Endothelial cell of umbilical vein (primary cell): ENCODE measurements around the gene CEP104. TPM values are rescaled to one million over a fixed set of nuclear protein-coding genes. Genes with fewer than 3 reads are reported as not detected.
A peak's percentile ranks its signal among the peaks of the same experiment; 100 is the strongest.

Experiments used
- BruUV-seq: library from RNA; stranded (reverse); fragments of 400-500 nt; replicated peaks from 2 replicates; lab custom pipeline; 2021; lab: Mats Ljungman, UMichigan
- CTCF ChIA-PET: fragments of 300-600, 350-600 bp; sonication (Branson Sonifier 250); formaldehyde crosslinking; loops from one replicate; lab custom pipeline; 2021; ENCODE audit warnings: antibody characterized with exemption, inconsistent platforms; lab: Charles Lee
- POLR2A ChIA-PET: fragments of 300-600, 350-600 bp; sonication (Branson Sonifier 250); formaldehyde crosslinking; loops from one replicate; lab custom pipeline; 2021; ENCODE audit warnings: antibody characterized with exemption, inconsistent platforms; lab: Charles Lee
- DNase-seq: peaks from one replicate; pipeline ENCODE4 v3.0.0-alpha.2; 2011; ENCODE audit warnings: low read depth, low spot score
- FAIRE-seq: peaks from 2 replicates; lab custom pipeline; 2011; peaks lifted over from hg19 to GRCh38; lab: Jason Lieb, UNC
- H2AFZ ChIP-seq: 2 replicates; pipeline ENCODE4 v1.6.0; 2012; ENCODE audit warnings: low read depth, low read length, control low read depth, inconsistent platforms
- H3K27ac ChIP-seq: 2 replicates; pipeline ENCODE4 v1.5.1; 2011; ENCODE audit warnings: low read depth, mild to moderate bottlenecking, control low read depth, low read length, moderate library complexity; ENCODE audit not compliant: insufficient read depth
- H3K27me3 ChIP-seq, 2 experiments: 2 replicates each; pipeline versions ENCODE4 v1.6.0 to v1.6.1; 2011; ENCODE audit warnings: low read length in 2 of 2, mixed read lengths in 1 of 2; ENCODE audit not compliant: control insufficient read depth in 2 of 2, insufficient read depth in 2 of 2
- H3K36me3 ChIP-seq, 2 experiments: 2 replicates in 1 of 2; 3 replicates in 1 of 2; pipeline ENCODE4 v1.5.1; 2011; ENCODE audit warnings: low read length in 2 of 2, mild to moderate bottlenecking in 1 of 2, moderate library complexity in 1 of 2; ENCODE audit not compliant: control insufficient read depth in 2 of 2, insufficient read depth in 2 of 2; ENCODE audit errors: extremely low read depth in 1 of 2
- H3K4me1 ChIP-seq: 3 replicates; pipeline ENCODE4 v1.5.1; 2011; ENCODE audit warnings: mild to moderate bottlenecking, low read length; ENCODE audit not compliant: control insufficient read depth, insufficient read depth; ENCODE audit errors: extremely low read depth
- H3K4me2 ChIP-seq: 2 replicates; pipeline ENCODE4 v1.6.1; 2011; ENCODE audit warnings: low read length, control low read depth, mixed read lengths; ENCODE audit not compliant: insufficient read depth
- H3K4me3 ChIP-seq, 3 experiments: fragments of 200-600 bp in 1 of 3; sonication (generic), shearing (Covaris generic) in 1 of 3; replicated peaks in 1 of 3; 2 replicates each; pipeline ENCODE4 v1.5.1; 2011 to 2016; ENCODE audit warnings: control low read depth in 3 of 3, low read length in 3 of 3, mild to moderate bottlenecking in 2 of 3, inconsistent platforms in 1 of 3, low read depth in 1 of 3, moderate library complexity in 1 of 3; ENCODE audit not compliant: insufficient read depth in 1 of 3
- H3K79me2 ChIP-seq: 2 replicates; pipeline ENCODE4 v1.6.0; 2012; ENCODE audit warnings: low read length, inconsistent platforms; ENCODE audit not compliant: control insufficient read depth, insufficient read depth
- H3K9ac ChIP-seq: replicated peaks from 2 replicates; pipeline ENCODE3; 2011; ENCODE audit warnings: low read length, control low read depth; ENCODE audit not compliant: insufficient read depth; ENCODE audit errors: extremely low read depth
- H3K9me1 ChIP-seq: replicated peaks from 3 replicates; pipeline ENCODE4 v1.6.0; 2011; ENCODE audit warnings: mild to moderate bottlenecking, low read length; ENCODE audit not compliant: control insufficient read depth, insufficient read depth; ENCODE audit errors: extremely low read depth
- H3K9me3 ChIP-seq: replicated peaks from 2 replicates; pipeline ENCODE4 v1.5.1; 2012; ENCODE audit warnings: low read length, inconsistent platforms; ENCODE audit not compliant: control insufficient read depth, insufficient read depth
- H4K20me1 ChIP-seq: replicated peaks from 2 replicates; pipeline ENCODE3; 2011; ENCODE audit warnings: mild to moderate bottlenecking, low read length; ENCODE audit not compliant: control insufficient read depth, insufficient read depth; ENCODE audit errors: extremely low read depth
- MYC ChIP-seq: IDR thresholded peaks from one replicate; pipeline ENCODE4 v1.6.1; 2011; ENCODE audit warnings: mild to moderate bottlenecking, low read depth, low read length
- POLR2AphosphoS5 ChIP-seq: IDR thresholded peaks from 2 replicates; pipeline ENCODE4 v1.6.1; 2012; ENCODE audit warnings: low read depth, mild to moderate bottlenecking, control low read depth, low read length, moderate library complexity; ENCODE audit not compliant: insufficient read depth
- dilution Hi-C: fragments of 300-500 bp; cut with MboI; formaldehyde crosslinking; loops from one replicate; pipeline ENCODE4 v1.15.0; 2019; ENCODE audit warnings: low sequenced_read_pairs; ENCODE audit not compliant: extremely low pct_ligation_motif_present
- intact Hi-C: fragments of 100-400 bp; cut with micrococcal nuclease; formaldehyde crosslinking; loops from one replicate; pipeline ENCODE4 v1.10.0; 2022
- polyA plus RNA-seq, 4 experiments: library from polyadenylated mRNA; depleted of rRNA in 3 of 4; stranded (reverse) in 3 of 4; unstranded in 1 of 4; fragments of >200 nt; gene quantifications; 2 replicates each; pipeline versions ENCODE4 v1.2.1 to v1.2.3, GENCODE V29; 2011 to 2012; ENCODE audit warnings: missing spikeins in 1 of 4
- total RNA-seq: library from RNA; stranded (reverse); gene quantifications from 2 replicates; pipeline ENCODE4 v1.2.3, GENCODE V29; 2021
- TF ChIP-seq, protein P1 (sequence below), 2 donors: IDR thresholded peaks; 1 replicate in 1 of 2; 2 replicates in 1 of 2; pipeline ENCODE4 v1.5.1; 2011; ENCODE audit warnings: low read length in 2 of 2, mild to moderate bottlenecking in 2 of 2, moderate library complexity in 2 of 2, control low read depth in 1 of 2, inconsistent platforms in 1 of 2, low read depth in 1 of 2; ENCODE audit not compliant: insufficient read depth in 1 of 2; ENCODE audit errors: extremely low read depth in 1 of 2

The CEP104 gene
- total and polyA plus RNA-seq, 2 donors (not counting 3 experiments of a cell fraction or from before 2014, with no cell fraction given): 12.4 to 43.0 TPM

- intact Hi-C loops: no loop called here
- ChIA-PET POLR2A (interaction anchor here (0.6 kb wide), 1 partner anchor 17 kb away, joined by 3 read pairs; no protein-coding TSS in a partner anchor), CTCF (interaction anchor here (0.9 to 1.1 kb wide), 2 partner anchors 10 to 13 kb away, joined by 3 to 4 read pairs; partner anchors contain the start of gene LRRC47)
- DNase-seq (no peak), FAIRE-seq (no peak)
- no peaks in the 10 kb centered on the region for H4K20me1 ChIP-seq
- no TSS peak for BruUV-seq
- no peak overlapping the region for H3K4me3 ChIP-seq
- no peak overlapping the region for H3K4me2 ChIP-seq
- H3K9me1 ChIP-seq: no peaks in the 10 kb centered on the region
- no peaks in the 10 kb centered on the region for H3K27me3 ChIP-seq
- H3K79me2 ChIP-seq: peaks cover 14% of the 10 kb centered on the region
- dilution Hi-C loops: no loop called here
- no peak overlapping the region for H3K9ac ChIP-seq
- H3K4me1 ChIP-seq: no peaks in the 10 kb centered on the region
- H3K36me3 ChIP-seq: peaks cover 0 to 33% of the 10 kb centered on the region in 2 experiments
- H3K9me3 ChIP-seq: no peaks in the 10 kb centered on the region
- no peak for TF ChIP-seq MYC
- H2AFZ ChIP-seq: no peak overlapping the region
- H3K27ac ChIP-seq: no peak overlapping the region
Observed at GRCh38 chr1:3786468-3787348, 70.3 kb downstream of the CEP104 start.

- Histone ChIP-seq H3K79me2 (peaks cover 8% of the 10 kb centered on the region), H2AFZ (no peak overlapping the region), H3K9me3 (no peaks in the 10 kb centered on the region), H3K27me3 (no peaks in the 10 kb centered on the region), H3K27ac (no peak overlapping the region), H3K9ac (no peak overlapping the region), H3K4me1 (no peaks in the 10 kb centered on the region), H3K36me3 (peaks cover 0 to 40% of the 10 kb centered on the region in 2 experiments), H3K9me1 (no peaks in the 10 kb centered on the region), H3K4me3 (no peak overlapping the region), H4K20me1 (no peaks in the 10 kb centered on the region), H3K4me2 (no peak overlapping the region)
- POLR2A ChIA-PET: no interaction called here
- no peak for TF ChIP-seq POLR2AphosphoS5
- TF ChIP-seq, protein P1, sequence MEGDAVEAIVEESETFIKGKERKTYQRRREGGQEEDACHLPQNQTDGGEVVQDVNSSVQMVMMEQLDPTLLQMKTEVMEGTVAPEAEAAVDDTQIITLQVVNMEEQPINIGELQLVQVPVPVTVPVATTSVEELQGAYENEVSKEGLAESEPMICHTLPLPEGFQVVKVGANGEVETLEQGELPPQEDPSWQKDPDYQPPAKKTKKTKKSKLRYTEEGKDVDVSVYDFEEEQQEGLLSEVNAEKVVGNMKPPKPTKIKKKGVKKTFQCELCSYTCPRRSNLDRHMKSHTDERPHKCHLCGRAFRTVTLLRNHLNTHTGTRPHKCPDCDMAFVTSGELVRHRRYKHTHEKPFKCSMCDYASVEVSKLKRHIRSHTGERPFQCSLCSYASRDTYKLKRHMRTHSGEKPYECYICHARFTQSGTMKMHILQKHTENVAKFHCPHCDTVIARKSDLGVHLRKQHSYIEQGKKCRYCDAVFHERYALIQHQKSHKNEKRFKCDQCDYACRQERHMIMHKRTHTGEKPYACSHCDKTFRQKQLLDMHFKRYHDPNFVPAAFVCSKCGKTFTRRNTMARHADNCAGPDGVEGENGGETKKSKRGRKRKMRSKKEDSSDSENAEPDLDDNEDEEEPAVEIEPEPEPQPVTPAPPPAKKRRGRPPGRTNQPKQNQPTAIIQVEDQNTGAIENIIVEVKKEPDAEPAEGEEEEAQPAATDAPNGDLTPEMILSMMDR (IDR thresholded peaks at IDR 0.05; ENCODE audit: extremely low read depth in 1 of 2, insufficient read depth in 1 of 2, low read depth in 1 of 2, low read length in 2 of 2): peak; percentile 21 to 31
- dilution Hi-C loops: no loop called here
- intact Hi-C loops: no loop called here
- no TSS peak for BruUV-seq
- CTCF ChIA-PET: interaction anchor here (0.9 kb wide), 1 partner anchor 12 kb away, joined by 3 read pairs; no protein-coding TSS in a partner anchor
- FAIRE-seq: no peak
- DNase-seq: no peak
Observed at GRCh38 chr1:3785456-3786157, 71.4 kb downstream of the CEP104 start.
